Esophagus (tissue), 2 donors: ENCODE results near the gene PTPRE. TPM values are rescaled to one million over a fixed set of nuclear protein-coding genes. Genes with fewer than 3 reads are reported as not detected.

Source experiments
- H3K27ac ChIP-seq, 2 donors: one replicate each; pipeline ENCODE4 v1.5.1; 2013; ENCODE audit warnings: low read depth in 2 of 2, mild to moderate bottlenecking in 2 of 2, inconsistent platforms in 1 of 2, low read length in 1 of 2, moderate library complexity in 1 of 2
- H3K27me3 ChIP-seq, 2 donors: one replicate each; pipeline ENCODE4 v1.6.1; 2013; ENCODE audit warnings: low read length in 2 of 2, control low read depth in 1 of 2, mild to moderate bottlenecking in 1 of 2; ENCODE audit not compliant: insufficient read depth in 2 of 2, control insufficient read depth in 1 of 2
- H3K36me3 ChIP-seq, 2 donors: one replicate each; pipeline ENCODE4 v1.6.1; 2013; ENCODE audit warnings: low read length in 1 of 2; ENCODE audit not compliant: control insufficient read depth in 2 of 2, insufficient read depth in 2 of 2
- H3K4me1 ChIP-seq, 2 donors: one replicate each; pipeline ENCODE4 v1.6.1; 2013; ENCODE audit warnings: low read length in 1 of 2; ENCODE audit not compliant: control insufficient read depth in 2 of 2, insufficient read depth in 2 of 2
- H3K4me3 ChIP-seq, 2 donors: one replicate each; pipeline ENCODE4 v1.5.1; 2013; ENCODE audit warnings: low read length in 2 of 2, mild to moderate bottlenecking in 2 of 2, low read depth in 1 of 2, moderate library complexity in 1 of 2
- H3K9me3 ChIP-seq, 2 donors: one replicate each; pipeline ENCODE4 v1.6.1; 2013; ENCODE audit warnings: mild to moderate bottlenecking in 2 of 2, low read depth in 1 of 2, low read length in 1 of 2, moderate library complexity in 1 of 2; ENCODE audit not compliant: control insufficient read depth in 2 of 2, insufficient read depth in 1 of 2
- WGBS, 2 donors: extraction: QIAGEN DNeasy Blood & Tissue Kit; methylation state at CpG; one replicate each; pipeline ENCODE4 v1.1.7; 2013; 5-methylcytosine and 5-hydroxymethylcytosine counted together
- polyA plus RNA-seq, 2 donors: library from polyadenylated mRNA; stranded (reverse); fragments of 200-250 nt; gene quantifications; one replicate each; pipeline ENCODE4 v1.2.3, GENCODE V29; 2013
- donor health status: healthy with polysubstance abuse.
- donor health status: Bipolar disorder and iron deficiency.

The PTPRE gene
- polyA plus RNA-seq, 2 donors, result 3.8 to 5.5 TPM

GRCh38 chr10:127973791-127974311, 66.9 kb downstream of the PTPRE start:
- Histone ChIP-seq H3K27me3 (no peaks in the 10 kb centered on the region), H3K9me3 (no peaks in the 10 kb centered on the region), H3K36me3 (no peaks in the 10 kb centered on the region), H3K4me1 (peaks cover 0 to 3% of the 10 kb centered on the region in 2 donors), H3K4me3 (no peak overlapping the region), H3K27ac (no peak overlapping the region)
- 51 to 59% methylated on average over 10 of the region's 10 CpGs for WGBS, 2 donors

GRCh38 chr10:127974911-127975310, 68.0 kb downstream of the PTPRE start:
- Histone ChIP-seq H3K27me3 (no peaks in the 10 kb centered on the region), H3K9me3 (no peaks in the 10 kb centered on the region), H3K36me3 (no peaks in the 10 kb centered on the region), H3K4me1 (peaks cover 0 to 3% of the 10 kb centered on the region in 2 donors), H3K4me3 (no peak overlapping the region), H3K27ac (no peak overlapping the region)
- 92 to 95% methylated on average over 9 of the region's 9 CpGs for WGBS, 2 donors

- 40 to 43% methylated on average over 7 of the region's 7 CpGs for WGBS, 2 donors
- Histone ChIP-seq H3K4me3 (no peak overlapping the region), H3K27ac (no peak overlapping the region), H3K9me3 (peaks cover 0 to 2% of the 10 kb centered on the region in 2 donors), H3K4me1 (peaks cover 0 to 3% of the 10 kb centered on the region in 2 donors), H3K27me3 (no peaks in the 10 kb centered on the region), H3K36me3 (no peaks in the 10 kb centered on the region)
These were observed 69.4 kb downstream of the PTPRE start for GRCh38 chr10:127976286-127976685.

- WGBS, 2 donors, result 55 to 56% methylated on average over 8 of the region's 8 CpGs
- no peak overlapping the region for H3K4me3 ChIP-seq
- peaks cover 0 to 2% of the 10 kb centered on the region in 2 donors for H3K9me3 ChIP-seq
These were observed 69.9 kb downstream of the PTPRE start for GRCh38 chr10:127976701-127977356.

GRCh38 chr10:127977357-127978009, 70.6 kb downstream of the PTPRE start:
- Histone ChIP-seq H3K27me3 (no peaks in the 10 kb centered on the region), H3K36me3 (no peaks in the 10 kb centered on the region), H3K9me3 (peaks cover 0 to 2% of the 10 kb centered on the region in 2 donors), H3K4me3 (no peak overlapping the region), H3K27ac (peak overlapping the region; percentile 31 to 49), H3K4me1 (no peaks in the 10 kb centered on the region)
- 47 to 51% methylated on average over 12 of the region's 12 CpGs for WGBS, 2 donors

More at GRCh38 chr10:127976701-127977356, 69.9 kb downstream of the PTPRE start:
- Histone ChIP-seq H3K4me1 (peaks cover 0 to 3% of the 10 kb centered on the region in 2 donors), H3K27me3 (no peaks in the 10 kb centered on the region), H3K27ac (no peak overlapping the region), H3K36me3 (no peaks in the 10 kb centered on the region)

DNA sequence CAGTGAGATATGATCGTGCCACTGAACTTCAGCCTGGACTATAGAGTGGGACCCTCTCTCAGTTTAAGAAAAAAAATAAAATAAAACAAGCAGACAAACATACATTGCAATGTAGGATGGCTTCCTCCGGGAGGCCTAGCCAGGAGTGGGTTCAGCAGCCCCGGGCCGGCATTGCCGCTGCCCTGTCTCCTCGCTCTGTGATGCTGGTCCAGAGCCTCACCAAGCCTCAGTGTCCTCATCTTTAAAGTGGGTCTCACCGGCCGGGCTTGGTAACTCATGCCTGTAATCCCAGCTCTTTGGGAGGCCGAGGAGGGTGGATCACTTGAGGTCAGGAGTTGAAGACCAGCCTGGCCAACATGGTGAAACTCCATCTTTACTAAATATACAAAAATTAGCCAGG, 71.6 kb downstream of the PTPRE start:
- no peaks in the 10 kb centered on the region for H3K27me3 ChIP-seq
- H3K36me3 ChIP-seq, result no peaks in the 10 kb centered on the region
- peaks cover 0 to 2% of the 10 kb centered on the region in 2 donors for H3K9me3 ChIP-seq
- H3K27ac ChIP-seq, result peak overlapping the region in 1 of 2 donors; percentile 15
- no peak overlapping the region for H3K4me3 ChIP-seq
- WGBS, 2 donors, result 94 to 98% methylated on average over 9 of the region's 9 CpGs
- no peaks in the 10 kb centered on the region for H3K4me1 ChIP-seq

- WGBS, 2 donors, result 62 to 71% methylated on average over 5 of the region's 5 CpGs
- no peaks in the 10 kb centered on the region for H3K36me3 ChIP-seq
- no peak overlapping the region for H3K27ac ChIP-seq
These were observed 72.1 kb downstream of the PTPRE start for GRCh38 chr10:127979045-127979444.

DNA sequence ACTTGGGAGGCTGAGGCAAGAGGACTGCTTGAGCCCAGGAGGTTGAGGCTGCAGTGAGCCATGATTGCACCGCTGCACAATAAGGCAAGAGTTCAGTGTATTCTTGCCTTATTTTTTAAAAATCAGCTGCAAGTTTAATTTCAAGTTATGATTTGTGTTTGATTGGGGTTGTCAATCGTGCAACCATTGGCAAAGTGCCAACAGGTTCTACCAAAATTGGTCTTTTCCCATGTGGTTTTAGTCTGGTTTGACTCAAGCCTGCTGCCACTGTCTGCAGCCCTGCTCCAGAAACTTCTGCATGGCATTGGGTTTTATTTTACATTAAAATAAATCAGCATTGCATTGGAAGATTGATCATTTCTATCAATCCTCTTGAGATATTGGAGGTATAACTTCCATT, 72.7 kb downstream of the PTPRE start:
- 86 to 95% methylated on average over 2 of the region's 2 CpGs for WGBS, 2 donors
- H3K4me3 ChIP-seq, result no peak overlapping the region
- peaks cover 0 to 2% of the 10 kb centered on the region in 2 donors for H3K9me3 ChIP-seq
- no peak overlapping the region for H3K27ac ChIP-seq
- no peaks in the 10 kb centered on the region for H3K36me3 ChIP-seq
- no peaks in the 10 kb centered on the region for H3K27me3 ChIP-seq
- H3K4me1 ChIP-seq, result no peaks in the 10 kb centered on the region

More at GRCh38 chr10:127979045-127979444, 72.1 kb downstream of the PTPRE start:
- H3K4me1 ChIP-seq, result no peaks in the 10 kb centered on the region
- no peak overlapping the region for H3K4me3 ChIP-seq
- no peaks in the 10 kb centered on the region for H3K27me3 ChIP-seq
- H3K9me3 ChIP-seq, result peaks cover 0 to 2% of the 10 kb centered on the region in 2 donors

DNA sequence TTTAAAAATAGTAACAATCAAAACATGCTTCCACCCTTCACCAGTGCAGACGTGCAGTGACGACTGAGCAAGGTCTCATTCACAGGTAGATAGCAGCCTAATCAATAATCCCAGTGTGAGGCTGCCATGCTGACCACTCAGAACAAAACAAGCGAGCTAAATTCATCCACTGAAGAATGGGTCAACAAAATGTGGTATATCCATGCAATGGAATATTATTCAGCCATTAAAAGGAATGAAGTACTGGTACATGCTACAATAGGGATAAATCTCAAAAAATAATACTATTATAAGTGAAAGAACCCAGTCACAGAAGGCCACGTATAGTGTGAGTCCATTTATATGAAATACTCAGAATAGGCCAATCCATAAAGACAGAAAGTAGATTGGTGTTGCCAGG, 74.0 kb downstream of the PTPRE start:
- 90% methylated on average over 4 of the region's 4 CpGs for WGBS, 2 donors
- no peak overlapping the region for H3K4me3 ChIP-seq
- H3K27ac ChIP-seq, result no peak overlapping the region
- H3K36me3 ChIP-seq, result no peaks in the 10 kb centered on the region
- H3K27me3 ChIP-seq, result no peaks in the 10 kb centered on the region
- H3K9me3 ChIP-seq, result peaks cover 0 to 2% of the 10 kb centered on the region in 2 donors
- H3K4me1 ChIP-seq, result no peaks in the 10 kb centered on the region
